NCI-H187 (cell line): ENCODE data around the gene UBTF.
A peak's percentile ranks its signal among the peaks of the same experiment; 100 is the strongest.

ENCODE experiments used
- DNase-seq, 2 experiments: peaks; one replicate each; lab custom pipeline; 2025; lab: John Stamatoyannopoulos, UW

The UBTF gene, protein sequence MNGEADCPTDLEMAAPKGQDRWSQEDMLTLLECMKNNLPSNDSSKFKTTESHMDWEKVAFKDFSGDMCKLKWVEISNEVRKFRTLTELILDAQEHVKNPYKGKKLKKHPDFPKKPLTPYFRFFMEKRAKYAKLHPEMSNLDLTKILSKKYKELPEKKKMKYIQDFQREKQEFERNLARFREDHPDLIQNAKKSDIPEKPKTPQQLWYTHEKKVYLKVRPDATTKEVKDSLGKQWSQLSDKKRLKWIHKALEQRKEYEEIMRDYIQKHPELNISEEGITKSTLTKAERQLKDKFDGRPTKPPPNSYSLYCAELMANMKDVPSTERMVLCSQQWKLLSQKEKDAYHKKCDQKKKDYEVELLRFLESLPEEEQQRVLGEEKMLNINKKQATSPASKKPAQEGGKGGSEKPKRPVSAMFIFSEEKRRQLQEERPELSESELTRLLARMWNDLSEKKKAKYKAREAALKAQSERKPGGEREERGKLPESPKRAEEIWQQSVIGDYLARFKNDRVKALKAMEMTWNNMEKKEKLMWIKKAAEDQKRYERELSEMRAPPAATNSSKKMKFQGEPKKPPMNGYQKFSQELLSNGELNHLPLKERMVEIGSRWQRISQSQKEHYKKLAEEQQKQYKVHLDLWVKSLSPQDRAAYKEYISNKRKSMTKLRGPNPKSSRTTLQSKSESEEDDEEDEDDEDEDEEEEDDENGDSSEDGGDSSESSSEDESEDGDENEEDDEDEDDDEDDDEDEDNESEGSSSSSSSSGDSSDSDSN

DNA sequence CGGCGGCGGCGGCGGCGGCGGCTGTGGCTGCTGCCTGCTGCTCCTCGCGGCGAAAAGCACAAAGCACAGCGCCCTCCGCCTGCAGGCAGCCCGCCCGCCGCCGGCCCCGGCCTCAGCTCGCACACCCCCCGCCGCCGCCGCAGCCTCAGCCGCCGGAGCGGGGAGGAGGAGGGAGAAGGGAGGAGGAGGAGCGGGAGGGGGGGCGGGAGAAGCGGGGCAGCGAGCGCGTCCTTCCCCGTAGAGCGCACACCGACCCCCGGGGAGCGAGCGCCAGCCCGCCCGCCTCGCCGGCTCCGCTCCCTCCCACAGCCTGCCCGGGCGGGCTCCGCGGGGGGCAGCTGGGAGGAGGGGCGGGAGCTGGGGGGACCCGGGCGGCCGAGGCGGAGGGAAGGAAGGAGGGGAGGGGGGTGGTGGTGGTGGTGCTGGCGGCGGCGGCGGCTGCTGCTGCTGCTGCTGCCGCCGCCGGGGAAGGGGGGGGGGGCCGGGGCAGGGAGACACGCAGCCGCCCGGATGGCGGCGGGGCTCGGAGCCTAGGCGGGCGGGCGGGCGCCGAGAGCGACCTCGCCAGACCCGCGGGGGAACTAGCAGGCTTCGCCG, at the start of gene UBTF:
UBTF (minus strand) TSS at position 60 of the 597 bp plus-strand sequence. CDS start 1,446 bp downstream, outside the sequence.
- DNase-seq: peak in 1 of 2 experiments; percentile 64

DNA sequence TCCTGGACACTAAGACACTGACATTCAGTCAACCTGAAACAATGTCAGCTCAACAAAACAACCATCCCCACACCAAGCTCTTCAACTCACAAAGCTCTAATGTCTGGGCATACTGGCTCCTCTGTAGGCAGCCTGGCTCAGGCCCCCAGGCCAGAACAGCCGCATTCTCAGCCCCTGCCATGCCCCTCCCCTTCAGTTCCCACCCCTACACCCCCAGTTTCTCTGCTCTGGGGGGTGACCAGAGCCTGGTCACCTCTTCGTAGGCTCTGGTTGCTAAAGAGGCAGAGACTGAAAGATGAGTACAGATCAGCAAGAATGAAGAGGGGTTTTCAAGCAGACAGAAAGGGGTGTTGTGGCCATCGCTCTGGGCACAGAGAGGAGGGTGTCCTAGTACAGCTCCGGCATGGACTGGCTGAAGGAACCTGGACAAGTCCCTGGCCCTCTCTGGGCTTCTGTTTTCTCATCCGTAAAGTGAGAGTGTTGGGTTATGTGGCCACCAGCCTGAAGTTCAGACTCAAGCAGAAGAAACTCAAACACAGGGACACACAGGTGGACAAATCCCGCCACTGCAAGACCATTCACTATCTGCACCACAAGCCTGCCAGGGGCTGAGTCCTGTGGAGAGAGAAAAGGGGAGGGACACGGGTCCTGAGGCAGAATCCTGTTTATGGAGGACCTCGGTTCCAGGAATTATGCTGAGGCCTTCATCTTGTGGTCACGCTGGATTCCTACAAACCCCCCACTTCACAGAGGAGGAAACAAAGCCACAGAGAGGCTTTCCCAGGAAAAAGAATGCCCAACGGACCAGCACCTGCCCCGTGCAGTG, 49.4 kb upstream of the UBTF start:
- no peak for DNase-seq

DNA sequence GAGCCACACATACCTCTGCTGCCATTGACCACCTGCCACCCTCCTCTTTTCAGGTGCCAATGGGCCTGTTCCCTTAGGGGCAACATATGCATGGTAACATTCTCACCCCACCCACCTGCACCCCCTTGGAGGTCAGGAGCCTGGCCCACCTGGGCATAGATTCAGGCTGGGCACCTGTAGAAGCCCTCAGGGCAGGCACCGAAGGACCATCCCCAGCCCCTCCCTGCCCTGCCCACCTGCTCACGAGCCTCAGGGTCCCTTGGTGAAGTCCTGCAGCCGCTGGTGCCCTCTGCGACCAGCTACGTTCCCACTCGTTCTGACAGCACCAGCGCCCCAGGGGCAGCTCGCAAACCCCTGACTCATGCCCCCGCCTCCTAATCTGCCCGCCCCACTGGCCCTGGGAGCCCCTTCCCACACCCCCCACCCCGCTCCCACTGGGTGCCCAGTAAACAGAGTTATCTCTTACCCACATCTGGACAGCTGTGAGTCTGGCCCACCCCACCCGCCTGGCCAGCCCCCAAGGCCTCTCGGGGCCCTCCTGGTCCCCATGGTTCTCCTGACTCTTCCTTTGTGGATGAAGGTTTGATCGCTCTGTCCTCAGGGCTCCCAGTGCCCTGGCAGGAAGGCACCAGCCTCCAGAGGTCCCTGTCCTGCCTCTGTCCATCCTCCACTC, 48.5 kb upstream of the UBTF start, which contains the start of gene SLC4A1:
SLC4A1 (minus strand) TSS at position 318 of the 673 bp plus-strand sequence. CDS start 5,269 bp downstream, outside the sequence.
- DNase-seq: no peak

DNA sequence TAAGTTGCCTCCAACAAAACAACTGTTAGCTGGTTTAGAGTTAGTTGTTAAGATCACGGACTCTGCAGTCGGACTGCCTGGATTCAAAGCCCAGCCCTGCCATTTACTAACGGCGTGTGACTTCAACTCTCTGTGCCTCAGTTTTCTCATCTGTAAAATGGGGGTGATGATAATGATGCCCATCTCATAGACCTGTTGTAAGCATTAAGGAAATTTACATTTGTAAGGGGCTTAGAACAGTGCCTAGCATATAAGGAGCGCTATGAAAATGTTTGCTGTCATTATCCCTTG, 47.6 kb upstream of the UBTF start:
- DNase-seq: no peak

DNA sequence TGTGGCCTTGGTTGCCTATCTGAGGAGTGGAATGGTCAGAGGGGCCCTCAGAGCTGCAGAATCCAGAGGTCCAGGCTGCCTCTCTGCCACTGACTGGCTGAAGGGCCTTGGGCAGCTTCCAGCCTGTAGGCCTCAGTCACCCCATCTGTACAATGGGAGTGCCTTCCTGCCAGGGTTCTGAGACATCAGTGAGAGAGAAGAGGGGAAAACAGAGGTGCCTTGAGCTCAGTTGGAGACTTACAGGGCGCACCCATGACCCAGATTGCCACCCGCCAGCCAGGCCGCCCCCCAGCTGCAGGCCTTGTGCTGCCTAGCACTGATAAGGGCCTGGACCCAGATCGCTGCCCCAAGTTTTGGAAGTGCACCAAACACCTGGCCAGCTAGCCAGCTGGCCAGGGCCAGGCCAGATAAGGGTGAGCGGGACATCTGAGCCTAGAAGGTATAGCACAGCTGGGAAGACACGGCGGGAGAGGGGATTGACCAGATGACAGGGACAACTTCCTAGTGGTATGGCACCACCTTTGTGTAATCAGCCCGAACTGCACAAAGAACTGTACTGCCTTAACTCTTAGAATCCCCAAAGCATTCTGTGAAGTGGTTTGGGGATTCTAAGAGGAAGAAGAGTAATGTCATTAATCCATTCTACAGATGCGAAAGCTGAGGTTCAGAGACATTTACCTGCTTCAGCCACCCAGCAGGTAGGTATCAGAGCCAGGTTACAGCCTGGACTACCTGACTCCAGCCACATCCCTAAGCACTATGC, 47.1 kb upstream of the UBTF start:
- DNase-seq: no peak

DNA sequence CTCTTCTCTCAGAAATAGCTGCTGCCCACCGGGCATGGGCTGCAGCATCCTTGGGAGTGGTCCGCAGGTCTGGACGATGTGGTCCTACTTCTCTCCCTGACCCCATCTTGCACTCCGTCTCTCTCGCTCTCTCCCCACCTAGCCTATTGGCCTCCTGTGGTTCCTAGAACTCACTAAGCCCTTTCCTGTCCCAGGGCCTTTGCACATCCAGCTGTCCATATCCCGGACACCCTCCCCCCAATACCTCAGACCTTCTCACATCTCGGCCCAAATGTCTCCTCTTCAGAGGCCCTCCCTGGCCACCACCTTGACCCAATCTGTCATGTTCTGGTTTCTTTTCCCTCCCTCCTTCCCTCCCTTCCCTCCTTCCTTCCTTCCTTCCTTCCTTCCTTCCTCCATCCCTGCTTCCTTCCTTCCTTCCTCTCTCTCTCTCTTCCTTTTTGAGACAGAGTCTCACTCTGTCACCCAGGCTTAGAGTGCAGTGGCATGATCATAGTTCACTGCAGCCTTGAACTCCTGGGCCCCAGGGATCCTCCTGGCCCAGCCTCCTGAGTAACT, 43.9 kb upstream of the UBTF start:
- no peak for DNase-seq

DNA sequence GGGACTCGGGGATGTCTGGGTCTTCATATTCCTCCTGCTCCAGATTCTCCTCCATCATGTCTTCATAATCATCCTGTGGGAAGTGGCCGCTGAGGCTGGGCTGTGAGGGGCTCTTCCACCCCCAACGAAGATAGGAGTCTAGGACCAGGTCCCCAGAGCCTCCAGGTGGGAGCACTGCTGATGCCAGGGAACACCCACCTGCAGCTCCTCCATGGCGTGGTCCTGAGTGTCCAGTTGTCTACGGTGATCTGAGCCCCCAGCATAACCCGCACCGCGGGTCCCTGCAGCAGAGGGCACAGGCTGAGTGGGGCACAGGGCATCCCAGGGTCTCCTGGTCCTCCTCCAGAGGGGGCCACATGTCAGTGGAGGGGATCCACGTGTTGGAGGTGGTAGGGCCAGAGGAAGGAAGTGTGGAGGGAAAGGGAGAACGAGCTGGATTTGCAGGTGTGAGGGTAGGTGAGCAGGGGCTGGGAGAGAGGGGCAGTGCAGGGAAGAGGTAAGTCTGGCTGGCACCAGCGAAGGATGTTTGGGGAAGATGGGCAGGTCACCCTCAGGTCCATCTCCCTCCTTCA, 43.3 kb upstream of the UBTF start:
- no peak for DNase-seq

DNA sequence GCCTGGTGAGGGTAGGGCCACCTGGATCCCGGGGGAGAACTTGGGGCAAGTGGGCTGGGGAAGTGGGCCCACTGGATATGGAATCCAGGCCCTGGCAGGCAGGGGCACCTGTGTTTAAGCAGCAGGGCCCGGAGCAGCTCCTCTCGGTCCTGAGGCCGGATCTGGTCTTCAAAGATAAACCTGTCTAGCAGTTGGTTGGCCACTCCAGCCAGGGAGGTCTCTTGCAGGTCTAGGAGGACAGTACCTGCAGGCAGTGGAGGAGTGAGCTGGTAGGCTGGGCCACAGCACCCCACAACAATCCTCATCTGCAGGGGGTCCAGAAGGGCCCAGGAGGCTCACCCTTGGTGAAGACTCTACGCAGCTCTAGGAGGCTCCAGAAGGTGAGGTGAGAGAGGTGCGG, 40.8 kb upstream of the UBTF start:
- no peak for DNase-seq

DNA sequence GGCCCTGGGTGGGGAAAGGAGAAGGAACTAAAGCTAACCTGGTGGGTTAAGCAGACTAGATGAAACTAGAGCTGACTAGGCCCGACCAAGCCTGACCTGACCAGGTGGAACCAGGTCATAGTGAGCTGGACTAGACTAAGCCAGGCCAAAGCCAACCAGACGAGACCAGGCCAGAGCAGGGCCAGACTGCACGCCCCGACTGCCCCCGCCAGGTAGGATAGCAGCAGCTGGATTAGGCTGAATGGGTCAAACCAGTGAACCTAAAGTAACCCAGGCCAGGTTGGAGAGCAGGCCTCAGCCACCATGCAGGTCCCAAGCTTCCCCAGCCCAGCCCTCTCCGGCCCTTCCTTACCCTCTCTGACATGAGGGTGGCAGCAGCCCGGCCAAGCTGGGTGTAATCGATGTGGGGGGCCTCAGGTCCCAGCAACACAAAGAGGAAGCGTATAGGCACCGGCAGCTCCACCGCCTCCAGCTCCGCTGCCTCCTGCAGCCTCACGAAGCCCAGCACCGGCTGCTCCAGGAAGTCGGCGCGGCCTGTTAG, 39.4 kb upstream of the UBTF start:
- DNase-seq: no peak

DNA sequence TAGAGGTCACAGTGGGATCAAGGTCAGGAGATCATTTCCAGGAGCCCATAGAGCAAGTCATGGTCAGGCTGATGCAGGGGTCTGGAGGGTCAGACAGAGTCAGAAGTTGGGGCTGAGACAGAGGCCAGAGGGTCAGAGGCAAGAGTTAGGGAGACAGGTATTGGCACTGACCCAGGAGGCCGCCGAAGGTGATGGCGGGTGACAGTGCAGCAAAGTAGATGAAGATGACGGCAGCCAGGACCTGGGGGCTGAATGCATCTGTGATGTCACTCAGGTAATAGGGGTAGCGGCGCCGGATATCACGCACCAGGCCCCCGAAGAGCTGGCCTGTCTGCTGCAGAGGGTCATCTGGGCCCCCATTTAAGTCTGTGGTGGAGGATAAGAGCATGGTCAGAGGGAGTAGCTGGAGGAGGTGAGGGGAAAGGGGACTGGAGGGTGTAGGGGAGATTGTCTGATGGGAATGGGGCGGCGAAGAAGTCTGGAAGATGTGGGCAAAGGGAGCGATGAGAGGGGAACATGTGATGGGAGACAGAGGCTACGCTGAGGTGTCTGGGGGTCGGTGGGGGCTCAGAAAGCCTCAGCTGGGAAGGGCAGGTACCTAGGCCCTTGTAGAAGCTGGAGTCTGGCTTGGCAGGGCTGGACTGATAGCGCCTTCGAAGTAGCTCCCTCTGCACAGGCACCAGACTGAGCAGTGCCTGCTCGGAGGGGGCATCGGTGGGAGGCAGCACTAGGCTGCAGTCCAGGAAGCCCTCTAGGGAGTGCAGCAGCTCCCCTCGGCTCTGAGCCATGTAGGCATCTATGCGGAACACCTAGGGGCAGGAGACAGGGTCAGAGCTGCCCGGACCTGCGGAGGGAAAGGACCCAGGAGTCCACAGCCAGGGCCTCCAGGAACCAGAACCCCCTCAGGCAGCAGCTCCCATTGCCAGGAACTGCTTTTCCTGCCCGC, 38.6 kb upstream of the UBTF start:
- DNase-seq: no peak

DNA sequence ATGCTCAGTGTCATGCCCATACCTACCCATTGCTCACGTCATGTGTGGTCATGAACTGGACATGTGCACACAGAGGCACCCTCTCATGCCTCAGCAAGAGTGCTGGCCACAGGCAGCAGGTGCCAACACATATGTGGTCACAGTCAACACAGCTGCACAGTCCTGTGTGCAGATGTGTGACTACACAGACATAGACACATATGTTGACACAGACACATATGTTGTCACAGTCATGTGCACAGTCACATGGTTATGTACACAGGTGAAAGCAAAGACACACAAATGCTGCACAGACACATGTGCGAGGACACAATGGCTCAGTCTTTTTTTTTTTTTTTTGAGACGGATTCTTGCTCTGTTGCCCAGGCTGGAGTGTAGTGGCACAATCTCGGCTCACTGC, 37.2 kb upstream of the UBTF start:
- no peak for DNase-seq

DNA sequence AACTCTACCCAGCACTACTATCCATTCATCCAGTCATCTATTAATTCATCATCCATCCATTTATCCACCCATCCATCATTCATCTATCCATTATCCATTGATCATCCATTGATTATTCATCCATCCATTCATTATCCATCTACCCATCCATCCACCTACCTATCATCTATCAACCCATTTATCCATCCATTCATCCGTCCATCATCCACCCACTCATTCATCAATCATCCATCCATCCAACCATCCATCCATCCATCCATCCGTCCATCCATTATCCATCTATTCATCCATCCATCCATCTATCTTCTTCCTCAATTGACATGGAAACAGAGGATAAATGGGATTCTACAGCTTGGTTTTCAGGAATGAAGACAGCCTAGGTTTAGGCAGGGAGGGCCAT, 36.4 kb upstream of the UBTF start:
- DNase-seq: no peak

DNA sequence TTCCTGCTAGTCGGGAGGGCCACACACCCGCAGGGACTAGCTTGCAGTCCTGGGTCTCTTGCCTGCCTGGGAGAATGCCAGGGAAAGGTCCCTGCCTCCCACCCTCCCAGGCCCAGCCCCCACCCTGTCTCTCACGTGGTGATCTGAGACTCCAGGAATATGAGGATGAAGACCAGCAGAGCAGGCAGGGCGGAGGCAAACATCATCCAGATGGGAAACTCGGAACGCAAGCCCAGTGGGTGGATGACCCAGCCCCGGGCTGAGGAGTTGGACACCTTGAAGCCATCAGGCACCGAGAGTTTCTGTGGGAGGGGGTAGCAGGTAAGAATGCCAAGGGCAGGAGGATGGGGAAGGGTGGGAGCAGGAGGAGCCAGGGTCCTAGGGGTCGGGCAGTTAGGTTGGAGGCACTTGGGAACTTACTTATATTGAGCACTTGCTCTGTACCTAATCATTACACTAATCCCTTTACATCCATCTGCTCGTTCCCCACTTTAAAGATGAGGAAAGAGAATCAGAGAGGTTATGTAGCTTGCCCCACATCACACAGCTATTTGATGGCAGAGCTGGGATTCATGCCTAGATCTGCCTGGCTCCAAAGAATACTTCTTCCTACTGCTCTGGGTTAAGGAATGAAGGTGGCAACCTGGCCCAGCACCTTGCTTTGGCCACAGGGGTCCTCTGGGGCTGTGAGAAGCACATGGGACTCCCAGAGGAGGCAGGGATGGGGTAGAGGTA, 35.1 kb upstream of the UBTF start:
- DNase-seq: no peak

DNA sequence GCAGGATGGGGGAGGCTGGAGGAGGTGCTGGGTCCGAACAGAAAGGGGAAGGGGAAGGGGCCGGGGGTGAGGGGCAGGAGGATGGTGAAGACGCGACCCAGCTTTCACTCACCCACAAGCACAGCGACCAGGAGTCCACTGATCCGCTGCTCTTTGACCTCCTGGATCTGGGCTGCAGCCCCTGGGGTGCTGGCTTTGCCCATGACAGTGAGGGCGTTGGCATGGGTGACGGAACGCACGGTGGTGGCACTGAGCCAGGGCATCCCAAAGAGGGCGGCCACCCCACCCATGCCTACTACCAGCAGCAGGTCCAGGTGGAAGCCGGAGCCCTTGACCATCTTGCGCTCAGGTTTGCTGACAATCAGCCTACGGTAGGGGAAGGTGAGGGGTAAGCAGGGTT, 33.5 kb upstream of the UBTF start:
- no peak for DNase-seq

DNA sequence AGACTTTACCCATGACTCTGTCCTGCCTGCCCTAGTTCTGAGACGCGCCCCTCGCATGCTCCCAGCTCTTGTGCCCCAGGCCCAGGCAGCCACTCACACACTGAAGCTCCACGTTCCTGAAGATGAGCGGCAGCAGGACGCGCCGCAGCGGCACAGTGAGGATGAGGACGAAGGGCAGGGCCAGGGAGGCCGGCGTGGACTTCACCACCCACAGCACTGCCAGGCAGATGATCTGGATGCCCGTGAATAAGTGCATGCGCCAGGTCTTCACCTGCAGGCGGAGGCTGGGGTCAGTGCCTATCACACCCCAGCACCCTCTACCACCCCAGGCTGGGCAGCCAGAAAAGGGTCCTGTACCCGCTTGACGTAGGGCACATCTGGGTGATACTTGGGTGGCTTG, 31.6 kb upstream of the UBTF start:
- DNase-seq: no peak

DNA sequence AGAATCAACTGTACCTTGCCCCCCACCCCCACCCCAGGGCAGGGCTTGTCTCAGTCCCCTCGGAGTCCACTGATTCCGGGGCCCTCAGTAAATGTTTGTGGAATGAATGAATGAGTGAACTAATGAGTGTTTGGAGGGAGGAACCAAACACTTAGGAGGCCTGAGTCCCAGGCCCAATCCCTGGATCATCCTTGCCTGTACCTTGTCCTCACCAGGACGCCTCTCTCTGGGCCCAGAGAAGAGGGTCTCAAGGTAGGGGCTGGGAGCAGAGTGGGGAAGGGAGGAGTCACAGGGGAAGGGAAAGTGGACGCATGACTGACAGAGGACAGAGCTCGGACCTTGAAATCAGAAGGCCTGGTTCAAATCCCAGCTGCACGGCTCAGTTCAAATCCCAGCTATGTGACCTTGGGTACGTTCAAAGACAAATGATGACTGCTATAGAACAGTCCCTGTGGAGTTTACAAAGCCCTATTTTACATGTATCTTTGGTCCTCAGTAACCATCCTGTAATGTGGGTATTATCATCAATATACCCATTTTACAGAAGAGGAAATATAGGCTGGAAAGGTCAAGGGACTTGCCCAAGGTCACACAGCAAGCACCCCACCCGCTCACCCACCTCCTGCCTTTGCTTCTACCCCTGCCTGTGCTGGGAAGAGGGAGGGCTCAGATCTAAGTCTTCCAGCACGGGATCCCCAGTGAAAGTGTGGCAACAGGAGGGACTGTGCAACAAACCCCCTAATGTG, 30.2 kb upstream of the UBTF start:
- DNase-seq: no peak
